Measurements from ENCODE around the gene IMP3. TPM values are rescaled to one million over a fixed set of nuclear protein-coding genes. Genes with fewer than 3 reads are reported as not detected.

IMP3 gene
- total RNA-seq, 1 experiment from 2014 or later: 103 TPM

GRCh38 chr15:75672646-75673425 is 32.8 kb upstream of the IMP3 start:
- peak; percentile 54 for DNase-seq (ENCODE audit: low spot score)

GRCh38 chr15:75671730-75672602 is 31.9 kb upstream of the IMP3 start:
- DNase-seq (ENCODE audit: low spot score): no peak

GRCh38 chr15:75669879-75670212 is 29.8 kb upstream of the IMP3 start:
- DNase-seq (ENCODE audit: low spot score): no peak

- DNase-seq (ENCODE audit: low spot score): peak; percentile 64
Measured at GRCh38 chr15:75669191-75669878, 29.3 kb upstream of the IMP3 start.

- DNase-seq (ENCODE audit: low spot score): peak; percentile 98
Measured at GRCh38 chr15:75666823-75667501, 26.9 kb upstream of the IMP3 start.

GRCh38 chr15:75663931-75664421 is 24.0 kb upstream of the IMP3 start:
- DNase-seq (ENCODE audit: low spot score): no peak

GRCh38 chr15:75662823-75663519 is 22.9 kb upstream of the IMP3 start:
- DNase-seq (ENCODE audit: low spot score): no peak

GRCh38 chr15:75661756-75662140 is 21.7 kb upstream of the IMP3 start:
- DNase-seq (ENCODE audit: low spot score): no peak

- peak; percentile 89 for DNase-seq (ENCODE audit: low spot score)
Measured at GRCh38 chr15:75661100-75661755, 21.2 kb upstream of the IMP3 start.

GRCh38 chr15:75659928-75660645 is 20.1 kb upstream of the IMP3 start:
- peak; percentile 69 for DNase-seq (ENCODE audit: low spot score)

- no peak for DNase-seq (ENCODE audit: low spot score)
Measured at GRCh38 chr15:75659141-75659771, 19.2 kb upstream of the IMP3 start.

- no peak for DNase-seq (ENCODE audit: low spot score)
Measured at GRCh38 chr15:75656813-75657212, 16.8 kb upstream of the IMP3 start.

GRCh38 chr15:75656331-75656730 is 16.3 kb upstream of the IMP3 start:
- no peak for DNase-seq (ENCODE audit: low spot score)

- DNase-seq (ENCODE audit: low spot score): no peak
Measured at GRCh38 chr15:75655931-75656330, 15.9 kb upstream of the IMP3 start.

GRCh38 chr15:75654201-75654907 is 14.3 kb upstream of the IMP3 start:
- no peak for DNase-seq (ENCODE audit: low spot score)

GRCh38 chr15:75653347-75653913 is 13.4 kb upstream of the IMP3 start:
- DNase-seq (ENCODE audit: low spot score): no peak

GRCh38 chr15:75651810-75652543 is 12.0 kb upstream of the IMP3 start:
- no peak for DNase-seq (ENCODE audit: low spot score)
